GM18951 (cell line): ENCODE measurements around the gene LMNB1.

ENCODE experiments used
- POLR2A ChIP-seq: IDR thresholded peaks from 4 replicates; pipeline ENCODE4 v1.6.1; 2011; ENCODE audit warnings: mild to moderate bottlenecking; ENCODE audit not compliant: insufficient read length, insufficient read depth; ENCODE audit errors: extremely low read depth
- in situ Hi-C: fragments of 300-500 bp; cut with MboI; formaldehyde crosslinking; loops from one replicate; pipeline ENCODE4 v1.12.0; 2022; ENCODE audit warnings: low sequenced_read_pairs, mixed read lengths, inconsistent platforms; ENCODE audit not compliant: unreplicated experiment

The LMNB1 gene

DNA sequence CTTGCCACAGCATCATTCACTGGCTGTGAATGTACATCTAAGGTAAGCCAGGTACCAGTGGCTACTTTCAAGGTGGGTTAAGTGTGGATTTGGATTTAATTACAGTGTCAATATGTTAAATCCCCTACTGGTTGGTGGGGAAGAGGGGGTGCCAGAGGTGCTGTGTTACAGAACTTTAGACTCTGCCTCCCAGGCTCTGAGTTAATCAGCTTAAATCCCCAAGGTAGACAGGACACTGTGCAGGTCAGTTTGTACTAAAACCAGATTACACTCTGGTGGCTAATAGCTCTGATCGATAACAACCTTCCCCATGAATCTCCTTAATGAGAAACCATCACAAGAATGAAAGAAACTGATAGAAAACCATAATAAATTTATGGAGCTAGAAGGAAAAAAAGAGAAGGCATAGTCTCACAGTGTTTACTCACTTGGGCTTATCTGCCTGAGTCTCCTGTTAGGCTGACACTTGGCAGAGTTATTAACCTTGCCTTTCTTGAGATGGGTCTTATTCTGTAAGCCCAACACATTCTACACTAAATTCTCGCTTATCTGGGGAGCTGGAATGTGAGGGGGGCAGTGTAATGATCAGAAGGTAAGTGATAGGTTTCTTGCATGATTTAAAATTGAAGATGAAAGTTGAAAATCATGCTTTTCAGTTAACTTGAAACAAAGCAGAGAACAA lies 106.8 kb downstream of the LMNB1 start:
- no peak for TF ChIP-seq POLR2A
- in situ Hi-C loops, result no loop called here

DNA sequence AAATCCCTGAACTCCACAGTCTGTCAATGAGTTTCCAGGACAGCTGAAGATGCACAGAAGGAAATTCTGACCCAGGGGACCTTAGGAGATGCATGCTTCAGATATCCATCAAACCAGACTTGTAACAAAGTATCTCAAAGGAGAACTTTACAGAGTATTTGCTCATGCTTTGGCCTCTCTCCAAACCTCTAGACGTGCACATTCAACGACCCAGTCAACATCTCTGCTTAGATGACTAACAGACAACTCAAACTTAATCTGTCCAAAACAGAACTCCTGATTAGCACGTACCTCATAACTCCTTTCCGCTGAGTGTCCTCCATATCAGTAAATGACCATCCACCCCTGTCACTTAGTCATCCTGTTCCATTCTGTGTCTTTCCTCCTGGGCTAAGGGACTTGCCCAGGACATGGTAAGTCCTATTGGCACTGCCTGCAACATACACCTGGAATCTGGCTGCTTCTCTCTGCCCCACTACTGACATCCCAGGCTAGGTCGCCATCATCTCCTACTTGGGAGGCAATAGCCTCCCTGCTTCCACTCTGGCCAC lies 107.4 kb downstream of the LMNB1 start:
- in situ Hi-C loops, result no loop called here
- TF ChIP-seq POLR2A, result no peak
